ENCODE data around the gene CHRND.

- TF ChIP-seq TAF1 (IDR thresholded peaks at IDR 0.05; ENCODE audit: low read depth) (no peak), EGR1 (IDR thresholded peaks at IDR 0.05) (no peak), NFIC (IDR thresholded peaks at IDR 0.05) (no peak)
Measured at GRCh38 chr2:232523682-232524597, 2.0 kb upstream of the CHRND start.
